Nephron (organoid): ENCODE measurements around the gene NACC1.
A peak's percentile ranks its signal among the peaks of the same experiment; 100 is the strongest.

Source experiments
- H3K27ac Mint-ChIP-seq, 3 experiments: 2 replicates each; pipeline ENCODE4 v1.8.0; 2020; ENCODE audit warnings: mixed read lengths in 3 of 3, mild to moderate bottlenecking in 2 of 3, moderate library complexity in 1 of 3
- H3K27me3 Mint-ChIP-seq: 2 replicates; pipeline ENCODE4 v1.8.0; 2021; ENCODE audit warnings: low read depth, mild to moderate bottlenecking, moderate library complexity, mixed read lengths
- H3K36me3 Mint-ChIP-seq: 2 replicates; pipeline ENCODE4 v1.8.0; 2020; ENCODE audit warnings: low read depth, mixed read lengths
- H3K4me1 Mint-ChIP-seq: 2 replicates; pipeline ENCODE4 v1.8.0; 2020; ENCODE audit warnings: mixed read lengths
- H3K4me3 Mint-ChIP-seq, 3 experiments: 2 replicates each; pipeline ENCODE4 v1.8.0; 2020; ENCODE audit warnings: mild to moderate bottlenecking in 3 of 3, mixed read lengths in 3 of 3, moderate library complexity in 2 of 3
- H3K9me3 Mint-ChIP-seq: 2 replicates; pipeline ENCODE4 v1.8.0; 2020; ENCODE audit warnings: mixed read lengths
- CTCF ChIP-seq, 3 experiments: fragments of 200-600 bp; sonication (generic); IDR thresholded peaks; one replicate each; pipeline ENCODE4 v1.5.0; 2021; ENCODE audit warnings: antibody characterized with exemption in 3 of 3; ENCODE audit not compliant: unreplicated experiment in 3 of 3

NACC1 gene

GRCh38 chr19:13073263-13073662, 44.8 kb upstream of the NACC1 start:
- Mint-ChIP-seq H3K9me3 (no peaks in the 10 kb centered on the region), H3K27me3 (peaks cover 49% of the 10 kb centered on the region), H3K36me3 (no peaks in the 10 kb centered on the region), H3K4me1 (peaks cover 62% of the 10 kb centered on the region), H3K4me3 (no peak overlapping the region), H3K27ac (peak overlapping the region in 1 of 3 experiments; percentile 48)
- TF ChIP-seq CTCF (IDR thresholded peaks at IDR 0.05; ENCODE audit: unreplicated experiment in 3 of 3): no peak

GRCh38 chr19:13074378-13074777, 43.7 kb upstream of the NACC1 start:
- H3K27ac Mint-ChIP-seq: peak overlapping the region in 2 of 3 experiments; percentile 38 to 48
- no peak for TF ChIP-seq CTCF (IDR thresholded peaks at IDR 0.05; ENCODE audit: unreplicated experiment in 3 of 3)
- peaks cover 59% of the 10 kb centered on the region for H3K4me1 Mint-ChIP-seq
- H3K9me3 Mint-ChIP-seq: no peaks in the 10 kb centered on the region
- no peak overlapping the region for H3K4me3 Mint-ChIP-seq
- no peaks in the 10 kb centered on the region for H3K36me3 Mint-ChIP-seq
- peaks cover 46% of the 10 kb centered on the region for H3K27me3 Mint-ChIP-seq

- peaks cover 45% of the 10 kb centered on the region for H3K4me1 Mint-ChIP-seq
- H3K27me3 Mint-ChIP-seq: peaks cover 36% of the 10 kb centered on the region
- H3K4me3 Mint-ChIP-seq: no peak overlapping the region
- peak overlapping the region; percentile 9 to 98 (median 55) for H3K27ac Mint-ChIP-seq
- no peaks in the 10 kb centered on the region for H3K36me3 Mint-ChIP-seq
- no peaks in the 10 kb centered on the region for H3K9me3 Mint-ChIP-seq
- no peak for TF ChIP-seq CTCF (IDR thresholded peaks at IDR 0.05; ENCODE audit: unreplicated experiment in 3 of 3)
Measured at GRCh38 chr19:13076320-13076719, 41.7 kb upstream of the NACC1 start.

- Mint-ChIP-seq H3K4me3 (no peak overlapping the region), H3K27me3 (peaks cover 39% of the 10 kb centered on the region), H3K4me1 (peaks cover 45% of the 10 kb centered on the region), H3K27ac (peak overlapping the region; percentile 84 to 98 (median 92)), H3K9me3 (no peaks in the 10 kb centered on the region), H3K36me3 (no peaks in the 10 kb centered on the region)
- no peak for TF ChIP-seq CTCF (IDR thresholded peaks at IDR 0.05; ENCODE audit: unreplicated experiment in 3 of 3)
Measured at GRCh38 chr19:13076787-13077186, 41.3 kb upstream of the NACC1 start.

- Mint-ChIP-seq H3K4me1 (peaks cover 50% of the 10 kb centered on the region), H3K27me3 (peaks cover 37% of the 10 kb centered on the region), H3K9me3 (no peaks in the 10 kb centered on the region), H3K27ac (peak overlapping the region; percentile 84 to 98 (median 92)), H3K4me3 (peak overlapping the region in 2 of 3 experiments; percentile 59 to 66), H3K36me3 (no peaks in the 10 kb centered on the region)
- no peak for TF ChIP-seq CTCF (IDR thresholded peaks at IDR 0.05; ENCODE audit: unreplicated experiment in 3 of 3)
Measured at GRCh38 chr19:13077240-13077639, 40.8 kb upstream of the NACC1 start.

GRCh38 chr19:13078381-13078780, 39.7 kb upstream of the NACC1 start:
- no peak overlapping the region for H3K4me3 Mint-ChIP-seq
- no peaks in the 10 kb centered on the region for H3K36me3 Mint-ChIP-seq
- TF ChIP-seq CTCF (IDR thresholded peaks at IDR 0.05; ENCODE audit: unreplicated experiment in 3 of 3): no peak
- peaks cover 61% of the 10 kb centered on the region for H3K4me1 Mint-ChIP-seq
- peaks cover 29% of the 10 kb centered on the region for H3K27me3 Mint-ChIP-seq
- H3K9me3 Mint-ChIP-seq: no peaks in the 10 kb centered on the region
- peak overlapping the region; percentile 81 to 98 (median 92) for H3K27ac Mint-ChIP-seq
